ENCODE measurements around the gene SIRT3.

SIRT3 gene

GRCh38 chr11:236774-237767 lies 929 bp upstream of the SIRT3 start, which contains the start of gene PSMD13:
PSMD13 (plus strand) TSS chr11:236976; CDS start chr11:237050, 74 bp downstream.
- H3K4me3 ChIP-seq (ENCODE audit: low read length in 2 of 2): peak within 1 kb of the TSS; percentile 94 to 96
- peaks cover 9% of the 10 kb centered on the region for H3K4me1 ChIP-seq (ENCODE audit: control insufficient read depth, insufficient read depth, low read length)
- H3K9me3 ChIP-seq (ENCODE audit: control insufficient read depth in 2 of 2, low read length in 2 of 2): no peaks in the 10 kb centered on the region
- peak within 1 kb of the TSS; percentile 89 for H3K27ac ChIP-seq (ENCODE audit: low read length)
- peak within 1 kb of the TSS; percentile 93 to 96 for H3K9ac ChIP-seq (ENCODE audit: low read length in 2 of 2)
- H3K27me3 ChIP-seq (ENCODE audit: control insufficient read depth in 1 of 2, insufficient read depth in 2 of 2, low read length in 2 of 2): no peaks in the 10 kb centered on the region
- peaks cover 2 to 7% of the 10 kb centered on the region in 2 donors for H3K36me3 ChIP-seq (ENCODE audit: control insufficient read depth in 2 of 2, insufficient read depth in 2 of 2, low read length in 2 of 2)

GRCh38 chr11:235609-235996 lies 539 bp downstream of the SIRT3 start:
- peaks cover 9% of the 10 kb centered on the region for H3K4me1 ChIP-seq (ENCODE audit: control insufficient read depth, insufficient read depth, low read length)
- peak overlapping the region; percentile 92 for H3K4me3 ChIP-seq (ENCODE audit: low read length in 2 of 2)
- H3K27ac ChIP-seq (ENCODE audit: low read length): peak overlapping the region; percentile 79
- H3K9me3 ChIP-seq (ENCODE audit: control insufficient read depth in 2 of 2, low read length in 2 of 2): no peaks in the 10 kb centered on the region
- no peaks in the 10 kb centered on the region for H3K27me3 ChIP-seq (ENCODE audit: control insufficient read depth in 1 of 2, insufficient read depth in 2 of 2, low read length in 2 of 2)
- peaks cover 0 to 2% of the 10 kb centered on the region in 2 donors for H3K36me3 ChIP-seq (ENCODE audit: control insufficient read depth in 2 of 2, insufficient read depth in 2 of 2, low read length in 2 of 2)
- peak overlapping the region; percentile 85 to 93 for H3K9ac ChIP-seq (ENCODE audit: low read length in 2 of 2)

GRCh38 chr11:235180-235579 lies 962 bp downstream of the SIRT3 start:
- Histone ChIP-seq H3K27ac (ENCODE audit: low read length) (peak overlapping the region; percentile 79), H3K9me3 (ENCODE audit: control insufficient read depth in 2 of 2, low read length in 2 of 2) (no peaks in the 10 kb centered on the region), H3K4me3 (ENCODE audit: low read length in 2 of 2) (peak overlapping the region; percentile 92), H3K27me3 (ENCODE audit: control insufficient read depth in 1 of 2, insufficient read depth in 2 of 2, low read length in 2 of 2) (no peaks in the 10 kb centered on the region), H3K4me1 (ENCODE audit: control insufficient read depth, insufficient read depth, low read length) (peaks cover 9% of the 10 kb centered on the region), H3K9ac (ENCODE audit: low read length in 2 of 2) (peak overlapping the region; percentile 85 to 93), H3K36me3 (ENCODE audit: control insufficient read depth in 2 of 2, insufficient read depth in 2 of 2, low read length in 2 of 2) (peaks cover 0 to 5% of the 10 kb centered on the region in 2 donors)

- peaks cover 0 to 3% of the 10 kb centered on the region in 2 donors for H3K36me3 ChIP-seq (ENCODE audit: control insufficient read depth in 2 of 2, insufficient read depth in 2 of 2, low read length in 2 of 2)
- peaks cover 9% of the 10 kb centered on the region for H3K4me1 ChIP-seq (ENCODE audit: control insufficient read depth, insufficient read depth, low read length)
- no peak overlapping the region for H3K27ac ChIP-seq (ENCODE audit: low read length)
- no peak overlapping the region for H3K9ac ChIP-seq (ENCODE audit: low read length in 2 of 2)
- no peaks in the 10 kb centered on the region for H3K9me3 ChIP-seq (ENCODE audit: control insufficient read depth in 2 of 2, low read length in 2 of 2)
- no peak overlapping the region for H3K4me3 ChIP-seq (ENCODE audit: low read length in 2 of 2)
- H3K27me3 ChIP-seq (ENCODE audit: control insufficient read depth in 1 of 2, insufficient read depth in 2 of 2, low read length in 2 of 2): no peaks in the 10 kb centered on the region
Observed at GRCh38 chr11:232783-233565, 3.2 kb downstream of the SIRT3 start.

- Histone ChIP-seq H3K4me1 (ENCODE audit: control insufficient read depth, insufficient read depth, low read length) (peaks cover 3% of the 10 kb centered on the region), H3K4me3 (ENCODE audit: low read length in 2 of 2) (no peak overlapping the region), H3K27ac (ENCODE audit: low read length) (no peak overlapping the region), H3K36me3 (ENCODE audit: control insufficient read depth in 2 of 2, insufficient read depth in 2 of 2, low read length in 2 of 2) (peaks cover 0 to 3% of the 10 kb centered on the region in 2 donors), H3K27me3 (ENCODE audit: control insufficient read depth in 1 of 2, insufficient read depth in 2 of 2, low read length in 2 of 2) (no peaks in the 10 kb centered on the region), H3K9ac (ENCODE audit: low read length in 2 of 2) (no peak overlapping the region), H3K9me3 (ENCODE audit: control insufficient read depth in 2 of 2, low read length in 2 of 2) (no peaks in the 10 kb centered on the region)
Observed at GRCh38 chr11:230431-230830, 5.7 kb downstream of the SIRT3 start.

GRCh38 chr11:227824-228379 lies 8.2 kb downstream of the SIRT3 start:
- H3K27ac ChIP-seq (ENCODE audit: low read length): no peak overlapping the region
- no peak overlapping the region for H3K9ac ChIP-seq (ENCODE audit: low read length in 2 of 2)
- H3K4me3 ChIP-seq (ENCODE audit: low read length in 2 of 2): no peak overlapping the region
- peaks cover 2 to 6% of the 10 kb centered on the region in 2 donors for H3K36me3 ChIP-seq (ENCODE audit: control insufficient read depth in 2 of 2, insufficient read depth in 2 of 2, low read length in 2 of 2)
- H3K27me3 ChIP-seq (ENCODE audit: control insufficient read depth in 1 of 2, insufficient read depth in 2 of 2, low read length in 2 of 2): no peaks in the 10 kb centered on the region
- no peaks in the 10 kb centered on the region for H3K4me1 ChIP-seq (ENCODE audit: control insufficient read depth, insufficient read depth, low read length)
- H3K9me3 ChIP-seq (ENCODE audit: control insufficient read depth in 2 of 2, low read length in 2 of 2): no peaks in the 10 kb centered on the region

GRCh38 chr11:225734-226453 lies 10.2 kb downstream of the SIRT3 start:
- H3K9ac ChIP-seq (ENCODE audit: low read length in 2 of 2): no peak overlapping the region
- no peaks in the 10 kb centered on the region for H3K4me1 ChIP-seq (ENCODE audit: control insufficient read depth, insufficient read depth, low read length)
- no peak overlapping the region for H3K27ac ChIP-seq (ENCODE audit: low read length)
- no peaks in the 10 kb centered on the region for H3K27me3 ChIP-seq (ENCODE audit: control insufficient read depth in 1 of 2, insufficient read depth in 2 of 2, low read length in 2 of 2)
- H3K9me3 ChIP-seq (ENCODE audit: control insufficient read depth in 2 of 2, low read length in 2 of 2): no peaks in the 10 kb centered on the region
- no peak overlapping the region for H3K4me3 ChIP-seq (ENCODE audit: low read length in 2 of 2)
- H3K36me3 ChIP-seq (ENCODE audit: control insufficient read depth in 2 of 2, insufficient read depth in 2 of 2, low read length in 2 of 2): peaks cover 6 to 9% of the 10 kb centered on the region in 2 donors

GRCh38 chr11:224424-224823 lies 11.7 kb downstream of the SIRT3 start:
- Histone ChIP-seq H3K27ac (ENCODE audit: low read length) (no peak overlapping the region), H3K4me3 (ENCODE audit: low read length in 2 of 2) (no peak overlapping the region), H3K9ac (ENCODE audit: low read length in 2 of 2) (no peak overlapping the region), H3K9me3 (ENCODE audit: control insufficient read depth in 2 of 2, low read length in 2 of 2) (no peaks in the 10 kb centered on the region), H3K4me1 (ENCODE audit: control insufficient read depth, insufficient read depth, low read length) (no peaks in the 10 kb centered on the region), H3K36me3 (ENCODE audit: control insufficient read depth in 2 of 2, insufficient read depth in 2 of 2, low read length in 2 of 2) (peaks cover 6% of the 10 kb centered on the region in 2 donors), H3K27me3 (ENCODE audit: control insufficient read depth in 1 of 2, insufficient read depth in 2 of 2, low read length in 2 of 2) (no peaks in the 10 kb centered on the region)

GRCh38 chr11:223884-224283 lies 12.3 kb downstream of the SIRT3 start:
- H3K9me3 ChIP-seq (ENCODE audit: control insufficient read depth in 2 of 2, low read length in 2 of 2): no peaks in the 10 kb centered on the region
- H3K27me3 ChIP-seq (ENCODE audit: control insufficient read depth in 1 of 2, insufficient read depth in 2 of 2, low read length in 2 of 2): no peaks in the 10 kb centered on the region
- H3K4me3 ChIP-seq (ENCODE audit: low read length in 2 of 2): no peak overlapping the region
- no peak overlapping the region for H3K27ac ChIP-seq (ENCODE audit: low read length)
- no peaks in the 10 kb centered on the region for H3K4me1 ChIP-seq (ENCODE audit: control insufficient read depth, insufficient read depth, low read length)
- no peak overlapping the region for H3K9ac ChIP-seq (ENCODE audit: low read length in 2 of 2)
- peaks cover 6 to 8% of the 10 kb centered on the region in 2 donors for H3K36me3 ChIP-seq (ENCODE audit: control insufficient read depth in 2 of 2, insufficient read depth in 2 of 2, low read length in 2 of 2)
